Testis (tissue), 3 donors: ENCODE measurements around the gene SCGB3A2. TPM values are rescaled to one million over a fixed set of nuclear protein-coding genes. Genes with fewer than 3 reads are reported as not detected.

Experiments
- DNase-seq: peaks from one replicate; pipeline ENCODE4 v3.0.0-alpha.2; 2019
- H3K27ac ChIP-seq, 2 donors: fragments of 200-600 bp; sonication (generic); one replicate each; pipeline ENCODE4 v1.5.1; 2019
- H3K27me3 ChIP-seq: fragments of 200-600 bp; sonication (generic); one replicate; pipeline ENCODE4 v1.5.1; 2019
- H3K36me3 ChIP-seq: fragments of 200-600 bp; sonication (generic); one replicate; pipeline ENCODE4 v1.5.1; 2017; ENCODE audit warnings: low read depth; ENCODE audit errors: missing control alignments
- H3K4me1 ChIP-seq: fragments of 200-600 bp; sonication (generic); one replicate; pipeline ENCODE4 v1.5.1; 2019
- H3K4me3 ChIP-seq, 2 donors: fragments of 200-600 bp; sonication (generic); one replicate each; pipeline ENCODE4 v1.5.1; 2017 to 2019
- H3K9me3 ChIP-seq: fragments of 200-600 bp; sonication (generic); one replicate; pipeline ENCODE4 v1.5.1; 2017
- CTCF ChIP-seq, 3 experiments: fragments of 450-650 bp in 2 of 3; fragments of 200-600 bp in 1 of 3; sonication (generic) in 1 of 3; IDR thresholded peaks; one replicate each; pipeline ENCODE4 v1.5.1; 2016 to 2019; ENCODE audit warnings: antibody characterized with exemption in 3 of 3, mild to moderate bottlenecking in 2 of 3, moderate library complexity in 1 of 3
- POLR2A ChIP-seq: fragments of 450-650 bp; IDR thresholded peaks from one replicate; pipeline ENCODE4 v1.6.1; 2017; ENCODE audit warnings: antibody characterized with exemption, mild to moderate bottlenecking, moderate library complexity
- WGBS, 2 donors: methylation state at CpG; one replicate each; pipeline ENCODE4 v1.1.5; 2018; 5-methylcytosine and 5-hydroxymethylcytosine counted together
- intact Hi-C: fragments of 100-400 bp; cut with DNase I; formaldehyde crosslinking; loops from one replicate; pipeline ENCODE4 v1.15.1; 2023; ENCODE audit warnings: low total_unique reads
- polyA plus RNA-seq: library from polyadenylated mRNA; stranded (reverse); fragments of 350-450 nt; fragmentation: Illumina TruSeq; extraction: RNeasy Lipid Tissue Mini Kit (QIAGEN cat#74804); gene quantifications from one replicate; pipeline ENCODE4 v1.2.3, GENCODE V29; 2014; ENCODE audit warnings: low read depth, low replicate concordance; ENCODE audit not compliant: insufficient read depth
- total RNA-seq, 2 donors: library from RNA; depleted of rRNA; stranded (reverse); fragments of >200 nt; gene quantifications; one replicate each; pipeline ENCODE4 v1.2.3, GENCODE V29; 2016

Gene SCGB3A2
- total and polyA plus RNA-seq, 3 donors from 2014 or later = not detected

GRCh38 chr5:147879784-147880183 is 1.3 kb downstream of the SCGB3A2 start:
- H3K9me3 ChIP-seq = no peaks in the 10 kb centered on the region
- WGBS, 2 donors = 94 to 96% methylated on average over 3 of the region's 3 CpGs
- no peaks in the 10 kb centered on the region for H3K27me3 ChIP-seq
- no peaks in the 10 kb centered on the region for H3K36me3 ChIP-seq
- H3K4me3 ChIP-seq = no peak overlapping the region
- intact Hi-C loops = no loop called here
- H3K4me1 ChIP-seq = no peaks in the 10 kb centered on the region
- TF ChIP-seq POLR2A = no peak
- no peak for TF ChIP-seq CTCF (IDR thresholded peaks at IDR 0.05)
- no peak for DNase-seq
- no peak overlapping the region for H3K27ac ChIP-seq

DNA sequence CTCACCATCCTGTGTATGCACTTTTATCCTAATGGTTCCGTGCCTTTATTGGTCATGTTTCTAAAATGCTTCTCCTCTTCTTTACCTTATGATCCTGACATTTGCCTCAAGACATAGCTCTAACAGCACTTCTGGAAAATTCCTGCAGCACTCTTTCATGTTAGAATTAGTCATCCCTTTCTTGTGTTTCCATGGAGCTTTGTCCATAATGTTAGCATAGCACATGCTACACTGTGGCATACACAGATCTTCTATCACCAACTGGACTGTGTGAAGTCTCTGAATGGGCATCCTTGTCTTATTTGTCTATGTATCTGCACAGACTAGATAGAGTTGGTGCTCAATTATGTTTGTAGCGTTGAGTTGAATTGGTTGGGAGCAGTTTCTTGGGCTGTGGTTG is 2.0 kb downstream of the SCGB3A2 start:
- H3K27me3 ChIP-seq = no peaks in the 10 kb centered on the region
- H3K9me3 ChIP-seq = no peaks in the 10 kb centered on the region
- no peak for DNase-seq
- no peak overlapping the region for H3K27ac ChIP-seq
- no peaks in the 10 kb centered on the region for H3K36me3 ChIP-seq
- TF ChIP-seq CTCF (IDR thresholded peaks at IDR 0.05) (no peak), POLR2A (no peak)
- WGBS, 2 donors = 92 to 94% methylated on average over 2 of the region's 2 CpGs
- H3K4me1 ChIP-seq = no peaks in the 10 kb centered on the region
- intact Hi-C loops = no loop called here
- no peak overlapping the region for H3K4me3 ChIP-seq

- intact Hi-C loops = no loop called here
- Histone ChIP-seq H3K9me3 (no peaks in the 10 kb centered on the region), H3K4me3 (no peak overlapping the region), H3K27ac (no peak overlapping the region), H3K27me3 (no peaks in the 10 kb centered on the region), H3K4me1 (no peaks in the 10 kb centered on the region), H3K36me3 (no peaks in the 10 kb centered on the region)
- 54 to 58% methylated on average over 6 of the region's 6 CpGs for WGBS, 2 donors
- no peak for DNase-seq
- no peak for TF ChIP-seq POLR2A
- TF ChIP-seq CTCF (IDR thresholded peaks at IDR 0.05) = no peak
Observed at GRCh38 chr5:147882586-147883313, 4.2 kb downstream of the SCGB3A2 start.

DNA sequence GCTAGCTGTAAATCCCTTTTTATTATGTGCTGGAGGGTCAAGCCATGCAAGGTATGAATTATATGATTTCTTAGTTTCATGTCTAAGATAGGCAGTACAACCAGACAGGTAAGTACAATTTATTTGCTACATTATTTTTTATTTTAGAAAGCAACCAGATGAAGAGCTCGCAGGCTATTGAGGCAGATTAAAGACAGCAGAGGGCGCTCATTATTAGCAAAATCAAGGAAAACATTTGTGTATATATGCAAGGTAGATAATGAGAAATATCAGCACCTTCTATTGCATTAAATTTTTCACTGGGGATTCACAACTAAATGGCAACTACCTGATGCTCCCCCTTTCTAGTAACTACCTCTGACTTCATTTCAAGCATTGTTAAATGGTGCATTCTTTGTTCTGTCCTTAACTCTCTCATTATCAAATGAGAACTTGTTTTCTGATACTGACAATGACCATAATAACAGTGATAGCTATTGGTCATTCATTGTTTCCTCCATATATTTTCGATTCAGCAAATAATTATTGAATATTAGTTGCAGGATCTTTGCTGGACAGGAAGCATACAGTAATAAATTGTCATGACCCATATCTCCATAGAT is 8.6 kb downstream of the SCGB3A2 start:
- Histone ChIP-seq H3K4me3 (no peak overlapping the region), H3K4me1 (no peaks in the 10 kb centered on the region), H3K36me3 (no peaks in the 10 kb centered on the region), H3K9me3 (no peaks in the 10 kb centered on the region), H3K27me3 (no peaks in the 10 kb centered on the region), H3K27ac (no peak overlapping the region)
- WGBS, 2 donors = 26 to 30% methylated on average over 3 of the region's 3 CpGs
- no peak for TF ChIP-seq POLR2A
- peak; percentile 8 to 42 (median 16) for TF ChIP-seq CTCF (IDR thresholded peaks at IDR 0.05)
- intact Hi-C loops = no loop called here
- peak; percentile 16 for DNase-seq

DNA sequence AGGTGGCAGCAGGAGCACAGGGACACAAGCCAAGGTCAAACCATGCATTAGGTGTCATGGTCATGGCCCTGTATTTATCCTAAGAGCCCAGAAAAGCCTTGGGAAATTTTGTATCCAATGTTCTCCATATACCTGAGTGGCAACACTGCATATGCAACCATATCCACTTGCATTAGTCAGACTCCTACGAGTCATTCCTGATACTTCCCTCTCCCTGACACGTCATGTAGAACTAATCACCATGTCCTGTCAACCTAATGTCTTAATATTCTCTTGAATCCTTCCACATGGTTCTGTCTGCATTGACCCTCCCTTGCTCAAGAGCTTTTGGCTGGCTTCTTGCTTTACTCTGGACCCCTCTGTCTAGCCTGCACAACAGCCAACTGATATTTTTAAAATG is 9.4 kb downstream of the SCGB3A2 start:
- Histone ChIP-seq H3K36me3 (no peaks in the 10 kb centered on the region), H3K9me3 (no peaks in the 10 kb centered on the region), H3K27me3 (no peaks in the 10 kb centered on the region), H3K4me3 (no peak overlapping the region), H3K27ac (no peak overlapping the region), H3K4me1 (no peaks in the 10 kb centered on the region)
- intact Hi-C loops = no loop called here
- DNase-seq = no peak
- WGBS, 2 donors = 81 to 92% methylated on average over 2 of the region's 2 CpGs
- no peak for TF ChIP-seq POLR2A
- TF ChIP-seq CTCF (IDR thresholded peaks at IDR 0.05) = no peak
